Cerebellar cortex (tissue), 1 donor: ENCODE results near the gene HOXB4.

Experiments
- DNase-seq: peaks from one replicate; pipeline ENCODE4 v3.0.0-alpha.2; 2015; ENCODE audit warnings: low spot score

HOXB4 gene

GRCh38 chr17:48571826-48572417, 6.2 kb downstream of the HOXB4 start:
- no peak for DNase-seq

GRCh38 chr17:48571024-48571818, 6.9 kb downstream of the HOXB4 start:
- DNase-seq: no peak

GRCh38 chr17:48570325-48571023, 7.7 kb downstream of the HOXB4 start:
- no peak for DNase-seq

GRCh38 chr17:48569674-48570324, 8.4 kb downstream of the HOXB4 start:
- DNase-seq: no peak

GRCh38 chr17:48569240-48569582, 8.9 kb downstream of the HOXB4 start:
- no peak for DNase-seq

GRCh38 chr17:48568499-48569239, 9.5 kb downstream of the HOXB4 start:
- no peak for DNase-seq

GRCh38 chr17:48567646-48568354, 10.3 kb downstream of the HOXB4 start:
- no peak for DNase-seq

GRCh38 chr17:48567209-48567608, 10.9 kb downstream of the HOXB4 start:
- DNase-seq: no peak

- no peak for DNase-seq
These were observed 11.4 kb downstream of the HOXB4 start for GRCh38 chr17:48566717-48567116.

GRCh38 chr17:48565925-48566710, 12.0 kb downstream of the HOXB4 start:
- no peak for DNase-seq

GRCh38 chr17:48565022-48565554, 13.1 kb downstream of the HOXB4 start:
- no peak for DNase-seq

- no peak for DNase-seq
These were observed 13.7 kb downstream of the HOXB4 start for GRCh38 chr17:48564188-48565021.

- DNase-seq: no peak
These were observed 14.3 kb downstream of the HOXB4 start for GRCh38 chr17:48563867-48564187.

GRCh38 chr17:48563385-48563838, 14.7 kb downstream of the HOXB4 start:
- DNase-seq: no peak

- no peak for DNase-seq
These were observed 15.2 kb downstream of the HOXB4 start for GRCh38 chr17:48562934-48563333.

- DNase-seq: no peak
These were observed 16.0 kb downstream of the HOXB4 start for GRCh38 chr17:48561884-48562810.

- DNase-seq: no peak
These were observed 18.0 kb downstream of the HOXB4 start for GRCh38 chr17:48559840-48560817.
